HG02610 (cell line): ENCODE results near the gene DNAH8.
A peak's percentile ranks its signal among the peaks of the same experiment; 100 is the strongest.

Experiments
- ATAC-seq: cut with Tn5 transposase; IDR thresholded peaks from one replicate; pipeline ENCODE4 v1.9.1; 2021; ENCODE audit warnings: mild to moderate bottlenecking, moderate library complexity; ENCODE audit not compliant: unreplicated experiment

The DNAH8 gene

GRCh38 chr6:38738261-38738660 is 23.1 kb downstream of the DNAH8 start:
- no peak for ATAC-seq

- ATAC-seq, result no peak
Measured at GRCh38 chr6:38739532-38739931, 24.4 kb downstream of the DNAH8 start.

- ATAC-seq, result no peak
Measured at GRCh38 chr6:38749473-38749872, 34.4 kb downstream of the DNAH8 start.

GRCh38 chr6:38750968-38751615 is 36.0 kb downstream of the DNAH8 start:
- ATAC-seq, result no peak

GRCh38 chr6:38753707-38754106 is 38.6 kb downstream of the DNAH8 start:
- ATAC-seq, result no peak

GRCh38 chr6:38755207-38755606 is 40.1 kb downstream of the DNAH8 start:
- no peak for ATAC-seq

GRCh38 chr6:38755874-38756273 is 40.8 kb downstream of the DNAH8 start:
- ATAC-seq, result no peak

GRCh38 chr6:38760097-38760496 is 45.0 kb downstream of the DNAH8 start:
- ATAC-seq, result no peak

- no peak for ATAC-seq
Measured at GRCh38 chr6:38762848-38763247, 47.7 kb downstream of the DNAH8 start.

GRCh38 chr6:38767560-38767959 is 52.4 kb downstream of the DNAH8 start:
- no peak for ATAC-seq

- no peak for ATAC-seq
Measured at GRCh38 chr6:38773338-38773737, 58.2 kb downstream of the DNAH8 start.

GRCh38 chr6:38774929-38775707 is 60.0 kb downstream of the DNAH8 start:
- ATAC-seq, result peak; percentile 51

GRCh38 chr6:38775870-38776269 is 60.8 kb downstream of the DNAH8 start:
- peak; percentile 48 for ATAC-seq

GRCh38 chr6:38776515-38776914 is 61.4 kb downstream of the DNAH8 start:
- ATAC-seq, result no peak

GRCh38 chr6:38779310-38780062 is 64.4 kb downstream of the DNAH8 start:
- ATAC-seq, result no peak

GRCh38 chr6:38782616-38783015 is 67.5 kb downstream of the DNAH8 start:
- no peak for ATAC-seq

GRCh38 chr6:38783443-38784228 is 68.5 kb downstream of the DNAH8 start:
- ATAC-seq, result no peak

- ATAC-seq, result no peak
Measured at GRCh38 chr6:38784506-38785235, 69.6 kb downstream of the DNAH8 start.

GRCh38 chr6:38786486-38786885 is 71.4 kb downstream of the DNAH8 start:
- no peak for ATAC-seq

- no peak for ATAC-seq
Measured at GRCh38 chr6:38789256-38789655, 74.1 kb downstream of the DNAH8 start.
